Measurements from ENCODE around the gene SPDYA.

DNA sequence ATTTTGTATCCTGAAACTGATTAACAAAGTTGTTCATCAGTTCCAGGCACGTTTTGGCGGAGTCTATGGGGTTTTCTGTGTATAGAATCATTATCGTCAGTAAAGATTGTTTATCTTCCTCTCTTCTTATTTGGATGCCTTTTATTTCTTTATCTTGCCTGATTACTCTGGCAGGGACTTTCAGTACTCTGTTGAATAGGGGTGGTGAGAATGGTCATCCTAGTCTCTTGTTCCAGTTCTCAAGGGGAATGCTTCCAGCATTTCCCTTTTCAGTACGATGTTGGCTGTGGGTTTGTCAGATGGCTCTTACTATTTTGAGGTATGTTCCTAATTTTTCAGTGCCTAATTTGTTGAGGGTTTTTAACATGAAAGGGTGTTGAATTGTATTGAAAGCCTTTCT lies 14.0 kb upstream of the SPDYA start:
- TF ChIP-seq, protein P1, sequence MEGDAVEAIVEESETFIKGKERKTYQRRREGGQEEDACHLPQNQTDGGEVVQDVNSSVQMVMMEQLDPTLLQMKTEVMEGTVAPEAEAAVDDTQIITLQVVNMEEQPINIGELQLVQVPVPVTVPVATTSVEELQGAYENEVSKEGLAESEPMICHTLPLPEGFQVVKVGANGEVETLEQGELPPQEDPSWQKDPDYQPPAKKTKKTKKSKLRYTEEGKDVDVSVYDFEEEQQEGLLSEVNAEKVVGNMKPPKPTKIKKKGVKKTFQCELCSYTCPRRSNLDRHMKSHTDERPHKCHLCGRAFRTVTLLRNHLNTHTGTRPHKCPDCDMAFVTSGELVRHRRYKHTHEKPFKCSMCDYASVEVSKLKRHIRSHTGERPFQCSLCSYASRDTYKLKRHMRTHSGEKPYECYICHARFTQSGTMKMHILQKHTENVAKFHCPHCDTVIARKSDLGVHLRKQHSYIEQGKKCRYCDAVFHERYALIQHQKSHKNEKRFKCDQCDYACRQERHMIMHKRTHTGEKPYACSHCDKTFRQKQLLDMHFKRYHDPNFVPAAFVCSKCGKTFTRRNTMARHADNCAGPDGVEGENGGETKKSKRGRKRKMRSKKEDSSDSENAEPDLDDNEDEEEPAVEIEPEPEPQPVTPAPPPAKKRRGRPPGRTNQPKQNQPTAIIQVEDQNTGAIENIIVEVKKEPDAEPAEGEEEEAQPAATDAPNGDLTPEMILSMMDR (IDR thresholded peaks at IDR 0.05; ENCODE audit: poor library complexity, severe bottlenecking) = no peak
- TF ChIP-seq EZH2 (IDR thresholded peaks at IDR 0.05; ENCODE audit: borderline replicate concordance, insufficient read depth, low read length, poor library complexity, severe bottlenecking) = no peak
- TF ChIP-seq, protein P2, sequence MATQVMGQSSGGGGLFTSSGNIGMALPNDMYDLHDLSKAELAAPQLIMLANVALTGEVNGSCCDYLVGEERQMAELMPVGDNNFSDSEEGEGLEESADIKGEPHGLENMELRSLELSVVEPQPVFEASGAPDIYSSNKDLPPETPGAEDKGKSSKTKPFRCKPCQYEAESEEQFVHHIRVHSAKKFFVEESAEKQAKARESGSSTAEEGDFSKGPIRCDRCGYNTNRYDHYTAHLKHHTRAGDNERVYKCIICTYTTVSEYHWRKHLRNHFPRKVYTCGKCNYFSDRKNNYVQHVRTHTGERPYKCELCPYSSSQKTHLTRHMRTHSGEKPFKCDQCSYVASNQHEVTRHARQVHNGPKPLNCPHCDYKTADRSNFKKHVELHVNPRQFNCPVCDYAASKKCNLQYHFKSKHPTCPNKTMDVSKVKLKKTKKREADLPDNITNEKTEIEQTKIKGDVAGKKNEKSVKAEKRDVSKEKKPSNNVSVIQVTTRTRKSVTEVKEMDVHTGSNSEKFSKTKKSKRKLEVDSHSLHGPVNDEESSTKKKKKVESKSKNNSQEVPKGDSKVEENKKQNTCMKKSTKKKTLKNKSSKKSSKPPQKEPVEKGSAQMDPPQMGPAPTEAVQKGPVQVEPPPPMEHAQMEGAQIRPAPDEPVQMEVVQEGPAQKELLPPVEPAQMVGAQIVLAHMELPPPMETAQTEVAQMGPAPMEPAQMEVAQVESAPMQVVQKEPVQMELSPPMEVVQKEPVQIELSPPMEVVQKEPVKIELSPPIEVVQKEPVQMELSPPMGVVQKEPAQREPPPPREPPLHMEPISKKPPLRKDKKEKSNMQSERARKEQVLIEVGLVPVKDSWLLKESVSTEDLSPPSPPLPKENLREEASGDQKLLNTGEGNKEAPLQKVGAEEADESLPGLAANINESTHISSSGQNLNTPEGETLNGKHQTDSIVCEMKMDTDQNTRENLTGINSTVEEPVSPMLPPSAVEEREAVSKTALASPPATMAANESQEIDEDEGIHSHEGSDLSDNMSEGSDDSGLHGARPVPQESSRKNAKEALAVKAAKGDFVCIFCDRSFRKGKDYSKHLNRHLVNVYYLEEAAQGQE (IDR thresholded peaks at IDR 0.05; ENCODE audit: borderline replicate concordance) = no peak
- TF ChIP-seq RAD21 (conservative IDR thresholded peaks at IDR 0.05) = no peak

Data from neural cell (in vitro differentiated cells).